Psoas muscle (tissue), 8 donors: ENCODE measurements around the gene AFAP1. TPM values are rescaled to one million over a fixed set of nuclear protein-coding genes. Genes with fewer than 3 reads are reported as not detected.
A peak's percentile ranks its signal among the peaks of the same experiment; 100 is the strongest.

ENCODE experiments used
- ATAC-seq, 4 donors: fragments of 200-7000 bp; cut with Tn5 transposase; one replicate each; pipeline ENCODE4 v1.9.1; 2020; ENCODE audit warnings: moderate library complexity in 3 of 4, mild to moderate bottlenecking in 2 of 4
- DNase-seq, 2 donors: peaks; one replicate each; pipeline ENCODE4 v3.0.0-alpha.2; 2020
- H3K27ac ChIP-seq: fragments of 200-600 bp; one replicate; pipeline ENCODE4 v1.8.0; 2022
- H3K27me3 ChIP-seq, 3 donors: fragments of 200-600 bp in 1 of 3; one replicate each; pipeline versions ENCODE4 v1.6.1 to v1.8.0; 2013 to 2022; ENCODE audit warnings: low read length in 2 of 3, mild to moderate bottlenecking in 2 of 3, moderate library complexity in 1 of 3; ENCODE audit not compliant: insufficient read depth in 3 of 3
- H3K36me3 ChIP-seq, 2 donors: fragments of 200-600 bp in 1 of 2; one replicate each; pipeline versions ENCODE4 v1.6.1 to v1.8.0; 2013 to 2022; ENCODE audit warnings: low read depth in 1 of 2, mild to moderate bottlenecking in 1 of 2, moderate library complexity in 1 of 2; ENCODE audit not compliant: insufficient read depth in 1 of 2
- H3K4me1 ChIP-seq: fragments of 200-600 bp; one replicate; pipeline ENCODE4 v1.8.0; 2022
- H3K4me3 ChIP-seq: fragments of 200-600 bp; one replicate; pipeline ENCODE4 v1.8.0; 2022; ENCODE audit warnings: mild to moderate bottlenecking
- H3K9me3 ChIP-seq: fragments of 200-600 bp; one replicate; pipeline ENCODE4 v1.8.0; 2022
- WGBS, 3 donors: extraction: QIAGEN DNeasy Blood & Tissue Kit; methylation state at CpG; one replicate each; pipeline versions ENCODE4 v1.1.6 to v1.1.7; 2013; 5-methylcytosine and 5-hydroxymethylcytosine counted together
- intact Hi-C, 2 donors: fragments of 100-400 bp; cut with DNase I; formaldehyde crosslinking; loops; one replicate each; pipeline versions ENCODE4 v1.11.0 to v1.14.2; 2022
- polyA plus RNA-seq, 3 donors: library from polyadenylated mRNA; stranded (reverse); fragments of 200-250 nt; gene quantifications; one replicate each; pipeline ENCODE4 v1.2.3, GENCODE V29; 2013
- total RNA-seq, 4 donors: library from RNA; stranded (reverse); fragmentation: NEBNext Ultra II Directional in 2 of 4; extraction: Animal tissue kit (Norgen Biotek cat#: 25700) in 2 of 4; gene quantifications; one replicate each; pipeline versions ENCODE4 v1.2.1 to v1.2.4, GENCODE V29; 2021 to 2023
- TF ChIP-seq, protein P1 (sequence below): fragments of 200-600 bp; IDR thresholded peaks from one replicate; pipeline ENCODE4 v1.8.0; 2022; ENCODE audit warnings: antibody characterized with exemption
- donor health status: healthy with polysubstance abuse.
- donor health status: DM: no; HTN: no; CAD: no; lungs with moderate emphysema.
- donor health status: Bipolar disorder and iron deficiency.
- donor health status: healthy.
- donor health status: DM: yes; HTN: yes; CAD: no.
- donor health status: DM: no; HTN: no; CAD: no.
- donor health status: DM: no; HTN: no; CAD: no.
- donor health status: DM: yes; HTN: yes; CAD: no.

AFAP1 gene
- total and polyA plus RNA-seq, 7 donors: 1.3 to 11.4 (median 2.6) TPM

- no peak overlapping the region for H3K4me3 ChIP-seq
- DNase-seq (no peak), ATAC-seq (no peak)
- H3K9me3 ChIP-seq: no peaks in the 10 kb centered on the region
- no peaks in the 10 kb centered on the region for H3K4me1 ChIP-seq
- H3K27me3 ChIP-seq: no peaks in the 10 kb centered on the region
- H3K27ac ChIP-seq: no peak overlapping the region
- H3K36me3 ChIP-seq: peaks cover 0 to 40% of the 10 kb centered on the region in 2 donors
- TF ChIP-seq, protein P1, sequence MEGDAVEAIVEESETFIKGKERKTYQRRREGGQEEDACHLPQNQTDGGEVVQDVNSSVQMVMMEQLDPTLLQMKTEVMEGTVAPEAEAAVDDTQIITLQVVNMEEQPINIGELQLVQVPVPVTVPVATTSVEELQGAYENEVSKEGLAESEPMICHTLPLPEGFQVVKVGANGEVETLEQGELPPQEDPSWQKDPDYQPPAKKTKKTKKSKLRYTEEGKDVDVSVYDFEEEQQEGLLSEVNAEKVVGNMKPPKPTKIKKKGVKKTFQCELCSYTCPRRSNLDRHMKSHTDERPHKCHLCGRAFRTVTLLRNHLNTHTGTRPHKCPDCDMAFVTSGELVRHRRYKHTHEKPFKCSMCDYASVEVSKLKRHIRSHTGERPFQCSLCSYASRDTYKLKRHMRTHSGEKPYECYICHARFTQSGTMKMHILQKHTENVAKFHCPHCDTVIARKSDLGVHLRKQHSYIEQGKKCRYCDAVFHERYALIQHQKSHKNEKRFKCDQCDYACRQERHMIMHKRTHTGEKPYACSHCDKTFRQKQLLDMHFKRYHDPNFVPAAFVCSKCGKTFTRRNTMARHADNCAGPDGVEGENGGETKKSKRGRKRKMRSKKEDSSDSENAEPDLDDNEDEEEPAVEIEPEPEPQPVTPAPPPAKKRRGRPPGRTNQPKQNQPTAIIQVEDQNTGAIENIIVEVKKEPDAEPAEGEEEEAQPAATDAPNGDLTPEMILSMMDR: no peak
- intact Hi-C loops: no loop called here
- WGBS, 3 donors: 85 to 91% (median 88%) methylated on average over 23 of the region's 23 CpGs
These were observed 172.9 kb downstream of the AFAP1 start for GRCh38 chr4:7766661-7767345.

DNA sequence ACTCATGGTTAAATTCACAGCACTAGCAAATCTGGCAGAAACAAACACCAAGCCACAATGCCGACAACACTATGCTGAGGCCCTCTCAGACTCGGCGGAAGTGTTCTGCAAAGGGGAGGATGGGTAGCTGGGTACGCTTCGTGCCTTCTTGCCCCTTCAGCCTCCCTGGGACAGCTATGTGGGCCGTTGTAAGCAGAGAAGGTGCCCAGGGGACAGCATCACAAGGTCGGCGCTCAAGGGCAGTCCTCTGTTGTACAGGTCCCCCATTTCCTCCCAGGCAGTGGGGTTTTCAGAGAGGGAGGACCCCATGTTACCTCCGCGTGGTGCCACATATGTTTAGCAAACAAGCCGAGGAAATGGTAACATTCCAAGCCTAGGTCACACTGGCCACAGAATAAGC lies 173.6 kb downstream of the AFAP1 start:
- TF ChIP-seq, protein P1: no peak

GRCh38 chr4:7765666-7766065 lies 174.0 kb downstream of the AFAP1 start:
- WGBS, 3 donors: 87 to 90% (median 87%) methylated on average over 12 of the region's 12 CpGs
- ATAC-seq (no peak), DNase-seq (peak in 1 of 2 donors; percentile 14)
- TF ChIP-seq, protein P1: no peak
- no peaks in the 10 kb centered on the region for H3K4me1 ChIP-seq
- intact Hi-C loops: no loop called here
- H3K9me3 ChIP-seq: no peaks in the 10 kb centered on the region
- no peak overlapping the region for H3K4me3 ChIP-seq
- H3K27ac ChIP-seq: no peak overlapping the region
- H3K27me3 ChIP-seq: no peaks in the 10 kb centered on the region
- H3K36me3 ChIP-seq: peaks cover 0 to 39% of the 10 kb centered on the region in 2 donors

More for the DNA sequence above, 173.6 kb downstream of the AFAP1 start:
- intact Hi-C loops: no loop called here
- H3K27me3 ChIP-seq: no peaks in the 10 kb centered on the region
- ATAC-seq (no peak), DNase-seq (peak in 1 of 2 donors; percentile 22)
- WGBS, 3 donors: 89 to 91% (median 89%) methylated on average over 11 of the region's 11 CpGs
- no peaks in the 10 kb centered on the region for H3K9me3 ChIP-seq
- no peaks in the 10 kb centered on the region for H3K4me1 ChIP-seq
- H3K36me3 ChIP-seq: peaks cover 0 to 39% of the 10 kb centered on the region in 2 donors
- no peak overlapping the region for H3K4me3 ChIP-seq
- H3K27ac ChIP-seq: no peak overlapping the region

- H3K27ac ChIP-seq: no peak overlapping the region
- no peaks in the 10 kb centered on the region for H3K27me3 ChIP-seq
- ATAC-seq (no peak), DNase-seq (peak in 1 of 2 donors; percentile 18)
- peaks cover 0 to 43% of the 10 kb centered on the region in 2 donors for H3K36me3 ChIP-seq
- intact Hi-C loops: loop anchor here in 1 of 2 donors (5.0 kb wide), 1 partner anchor 38 kb away; no protein-coding TSS in a partner anchor
- no peaks in the 10 kb centered on the region for H3K9me3 ChIP-seq
- H3K4me1 ChIP-seq: no peaks in the 10 kb centered on the region
- WGBS, 3 donors: 82 to 86% (median 83%) methylated on average over 5 of the region's 5 CpGs
- TF ChIP-seq, protein P1: no peak
- H3K4me3 ChIP-seq: no peak overlapping the region
These were observed 175.2 kb downstream of the AFAP1 start for GRCh38 chr4:7764466-7764865.
